Transverse colon (tissue), 4 donors: Measurements from ENCODE around the gene PLEKHO2.

ENCODE experiments used
- EP300 ChIP-seq: sonication (generic); formaldehyde crosslinking; IDR thresholded peaks from one replicate; pipeline ENCODE4 v1.6.1; 2017; ENCODE audit warnings: antibody characterized with exemption, low read depth
- POLR2AphosphoS5 ChIP-seq, 3 donors: sonication (generic); formaldehyde crosslinking; IDR thresholded peaks; one replicate each; pipeline ENCODE4 v1.6.1; 2016; ENCODE audit warnings: antibody characterized with exemption in 3 of 3
- TF ChIP-seq, protein P1 (sequence below), 5 experiments: fragments of 200-600 bp in 3 of 5; fragments of 450-650 bp in 2 of 5; sonication (generic) in 3 of 5; IDR thresholded peaks; 1 replicate in 2 of 5; 2 replicates in 3 of 5; pipeline ENCODE4 v1.5.1; 2016 to 2017; ENCODE audit warnings: antibody characterized with exemption in 5 of 5, inconsistent platforms in 3 of 5, mild to moderate bottlenecking in 2 of 5, moderate library complexity in 1 of 5

DNA sequence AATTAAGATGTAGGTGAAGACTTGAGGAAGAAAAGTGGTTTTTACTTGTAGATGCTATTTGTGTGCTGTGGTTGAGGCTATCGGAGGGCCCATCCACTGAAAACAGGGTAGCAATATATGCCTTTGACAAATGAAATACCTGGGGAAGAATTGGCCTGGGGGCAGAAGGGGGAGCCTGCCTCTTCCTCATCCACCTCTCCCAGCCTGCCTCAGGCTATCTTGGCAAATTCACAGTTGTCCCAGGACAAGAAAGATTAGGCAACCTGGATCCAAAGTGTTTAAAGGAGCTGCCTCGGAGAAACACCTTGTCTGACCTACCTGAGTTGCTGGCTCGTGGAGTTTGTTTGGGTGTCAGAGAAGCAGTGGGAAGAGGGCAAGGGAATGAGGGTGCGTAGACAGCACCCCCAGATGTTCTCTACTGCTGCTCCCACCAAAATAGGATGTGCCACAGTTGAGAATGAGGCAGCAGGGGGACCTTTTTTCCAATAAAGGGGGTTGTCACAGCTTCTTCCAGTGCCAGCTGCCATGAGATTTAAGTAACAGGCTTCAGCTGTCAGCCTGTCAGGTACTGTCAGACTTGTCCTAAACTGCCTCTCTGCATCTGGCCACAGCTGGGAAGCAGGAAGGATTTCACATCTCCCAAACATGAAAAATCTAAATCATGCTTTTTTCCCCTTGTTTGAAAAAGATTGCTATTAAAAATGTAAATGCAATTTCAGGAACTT lies 9.2 kb downstream of the PLEKHO2 start:
- TF ChIP-seq, protein P1, sequence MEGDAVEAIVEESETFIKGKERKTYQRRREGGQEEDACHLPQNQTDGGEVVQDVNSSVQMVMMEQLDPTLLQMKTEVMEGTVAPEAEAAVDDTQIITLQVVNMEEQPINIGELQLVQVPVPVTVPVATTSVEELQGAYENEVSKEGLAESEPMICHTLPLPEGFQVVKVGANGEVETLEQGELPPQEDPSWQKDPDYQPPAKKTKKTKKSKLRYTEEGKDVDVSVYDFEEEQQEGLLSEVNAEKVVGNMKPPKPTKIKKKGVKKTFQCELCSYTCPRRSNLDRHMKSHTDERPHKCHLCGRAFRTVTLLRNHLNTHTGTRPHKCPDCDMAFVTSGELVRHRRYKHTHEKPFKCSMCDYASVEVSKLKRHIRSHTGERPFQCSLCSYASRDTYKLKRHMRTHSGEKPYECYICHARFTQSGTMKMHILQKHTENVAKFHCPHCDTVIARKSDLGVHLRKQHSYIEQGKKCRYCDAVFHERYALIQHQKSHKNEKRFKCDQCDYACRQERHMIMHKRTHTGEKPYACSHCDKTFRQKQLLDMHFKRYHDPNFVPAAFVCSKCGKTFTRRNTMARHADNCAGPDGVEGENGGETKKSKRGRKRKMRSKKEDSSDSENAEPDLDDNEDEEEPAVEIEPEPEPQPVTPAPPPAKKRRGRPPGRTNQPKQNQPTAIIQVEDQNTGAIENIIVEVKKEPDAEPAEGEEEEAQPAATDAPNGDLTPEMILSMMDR (IDR thresholded peaks at IDR 0.05): no peak
- TF ChIP-seq POLR2AphosphoS5 (IDR thresholded peaks at IDR 0.05) (no peak), EP300 (no peak)
